ENCODE results near the gene COG7. TPM values are rescaled to one million over a fixed set of nuclear protein-coding genes. Genes with fewer than 3 reads are reported as not detected.

COG7 gene
- polyA plus RNA-seq, 1 experiment = 31.2 TPM

- POLR2A ChIA-PET = no interaction called here
- CTCF ChIA-PET = interaction anchor here (0.8 to 2.0 kb wide), 4 partner anchors 9 to 232 kb away, joined by 3 to 21 read pairs (median 3); partner anchors contain the start of gene SCNN1G
- no peaks in the 10 kb centered on the region for H3K27me3 ChIP-seq (ENCODE audit: control insufficient read depth, insufficient read depth, low read length)
- no peak for TF ChIP-seq CTCF (IDR thresholded peaks at IDR 0.05; ENCODE audit: insufficient read depth, low read depth, low read length)
- DNase-seq (ENCODE audit: low read depth) = no peak
- no peak overlapping the region for H3K4me3 ChIP-seq (ENCODE audit: low read depth, low read length)
- peaks cover 4% of the 10 kb centered on the region for H3K36me3 ChIP-seq (ENCODE audit: control insufficient read depth, insufficient read depth, low read length)
Measured at GRCh38 chr16:23414731-23415130, 38.3 kb downstream of the COG7 start.

GRCh38 chr16:23410176-23410575 lies 42.8 kb downstream of the COG7 start:
- peaks cover 1% of the 10 kb centered on the region for H3K36me3 ChIP-seq (ENCODE audit: control insufficient read depth, insufficient read depth, low read length)
- ChIA-PET POLR2A (no interaction called here), CTCF (interaction anchor here (1.1 to 1.8 kb wide), 2 partner anchors 13 to 24 kb away, joined by 4 to 15 read pairs; no protein-coding TSS in a partner anchor)
- DNase-seq (ENCODE audit: low read depth) = no peak
- H3K27me3 ChIP-seq (ENCODE audit: control insufficient read depth, insufficient read depth, low read length) = no peaks in the 10 kb centered on the region
- no peak for TF ChIP-seq CTCF (IDR thresholded peaks at IDR 0.05; ENCODE audit: insufficient read depth, low read depth, low read length)
- no peak overlapping the region for H3K4me3 ChIP-seq (ENCODE audit: low read depth, low read length)

- DNase-seq (ENCODE audit: low read depth) = no peak
- no peak for TF ChIP-seq CTCF (IDR thresholded peaks at IDR 0.05; ENCODE audit: insufficient read depth, low read depth, low read length)
- Histone ChIP-seq H3K4me3 (ENCODE audit: low read depth, low read length) (no peak overlapping the region), H3K27me3 (ENCODE audit: control insufficient read depth, insufficient read depth, low read length) (no peaks in the 10 kb centered on the region), H3K36me3 (ENCODE audit: control insufficient read depth, insufficient read depth, low read length) (peaks cover 3% of the 10 kb centered on the region)
- POLR2A ChIA-PET = no interaction called here
- CTCF ChIA-PET = interaction anchor here (1.1 to 1.8 kb wide), 3 partner anchors 10 to 25 kb away, joined by 3 to 15 read pairs (median 4); no protein-coding TSS in a partner anchor
Measured at GRCh38 chr16:23409522-23409921, 43.5 kb downstream of the COG7 start.

- Histone ChIP-seq H3K4me3 (ENCODE audit: low read depth, low read length) (no peak overlapping the region), H3K36me3 (ENCODE audit: control insufficient read depth, insufficient read depth, low read length) (peaks cover 2% of the 10 kb centered on the region), H3K27me3 (ENCODE audit: control insufficient read depth, insufficient read depth, low read length) (no peaks in the 10 kb centered on the region)
- peak; percentile 38 for DNase-seq (ENCODE audit: low read depth)
- ChIA-PET POLR2A (no interaction called here), CTCF (interaction anchor here (0.7 to 1.8 kb wide), 5 partner anchors 10 to 225 kb away, joined by 3 to 15 read pairs (median 3); no protein-coding TSS in a partner anchor)
- no peak for TF ChIP-seq CTCF (IDR thresholded peaks at IDR 0.05; ENCODE audit: insufficient read depth, low read depth, low read length)
Measured at GRCh38 chr16:23408823-23409298, 44.1 kb downstream of the COG7 start.

GRCh38 chr16:23408242-23408822 lies 44.7 kb downstream of the COG7 start:
- TF ChIP-seq CTCF (IDR thresholded peaks at IDR 0.05; ENCODE audit: insufficient read depth, low read depth, low read length) = no peak
- ChIA-PET POLR2A (no interaction called here), CTCF (interaction anchor here (0.7 to 1.8 kb wide), 4 partner anchors 11 to 224 kb away, joined by 3 to 15 read pairs (median 3); no protein-coding TSS in a partner anchor)
- no peak overlapping the region for H3K4me3 ChIP-seq (ENCODE audit: low read depth, low read length)
- no peak for DNase-seq (ENCODE audit: low read depth)
- no peaks in the 10 kb centered on the region for H3K27me3 ChIP-seq (ENCODE audit: control insufficient read depth, insufficient read depth, low read length)
- H3K36me3 ChIP-seq (ENCODE audit: control insufficient read depth, insufficient read depth, low read length) = peaks cover 5% of the 10 kb centered on the region

Measured in BJ (cell line).